Measurements from ENCODE around the gene GIMAP2. TPM values are rescaled to one million over a fixed set of nuclear protein-coding genes. Genes with fewer than 3 reads are reported as not detected.

GIMAP2 gene
- total RNA-seq, 1 experiment from 2014 or later: not detected

GRCh38 chr7:150738591-150739001 is 53.1 kb downstream of the GIMAP2 start:
- Histone ChIP-seq H3K18ac (ENCODE audit: insufficient read length, low read depth, low read length) (no peak overlapping the region), H2BK12ac (ENCODE audit: insufficient read length, low read depth, low read length) (no peak overlapping the region), H2AK5ac (ENCODE audit: insufficient read length, low read length) (no peak overlapping the region), H2BK20ac (ENCODE audit: low read depth, low read length, poor library complexity, severe bottlenecking) (no peak overlapping the region), H3K4me1 (ENCODE audit: insufficient read depth, low read length) (no peaks in the 10 kb centered on the region), H2BK5ac (ENCODE audit: insufficient read length, low read length) (no peak overlapping the region), H2AFZ (ENCODE audit: low read length) (no peak overlapping the region), H3K4me2 (ENCODE audit: insufficient read depth, insufficient read length, low read length) (no peak overlapping the region), H2BK120ac (ENCODE audit: low read depth, low read length, poor library complexity, severe bottlenecking) (no peak overlapping the region), H3K27ac (ENCODE audit: insufficient read length, low read depth, low read length) (no peak overlapping the region), H4K5ac (ENCODE audit: insufficient read length, low read depth, low read length) (no peak overlapping the region), H2BK15ac (ENCODE audit: low read depth, low read length) (no peak overlapping the region), H3T11ph (ENCODE audit: low read length) (no peak overlapping the region), H3K4ac (ENCODE audit: low read depth, low read length) (no peak overlapping the region), H4K91ac (ENCODE audit: insufficient read length, low read depth, low read length) (no peak overlapping the region), H3K9me3 (ENCODE audit: control insufficient read depth, low read depth, low read length) (peaks cover 7% of the 10 kb centered on the region), H3K79me2 (ENCODE audit: insufficient read depth, low read length) (no peaks in the 10 kb centered on the region), H4K8ac (replicated peaks; ENCODE audit: insufficient read length, low read depth, low read length) (no peak overlapping the region), H3K79me1 (ENCODE audit: insufficient read depth, low read depth, low read length, poor library complexity, severe bottlenecking) (no peaks in the 10 kb centered on the region), H3K14ac (ENCODE audit: insufficient read depth, low read length) (no peak overlapping the region), H3K27me3 (ENCODE audit: insufficient read depth, low read length) (peaks cover 92% of the 10 kb centered on the region), H3K9ac (ENCODE audit: extremely low read depth, insufficient read length, low read length) (no peak overlapping the region), H3K56ac (ENCODE audit: insufficient read length, low read depth, low read length) (no peak overlapping the region), H4K20me1 (ENCODE audit: control insufficient read depth, insufficient read depth, insufficient read length) (no peaks in the 10 kb centered on the region), H3K23ac (ENCODE audit: insufficient read length, low read depth, low read length) (no peak overlapping the region), H3K23me2 (ENCODE audit: insufficient read length, low read depth, low read length, poor library complexity, severe bottlenecking) (no peaks in the 10 kb centered on the region)
- Mint-ChIP-seq H3K9me3 (peaks cover 16 to 30% of the 10 kb centered on the region in 2 experiments), H3K4me3 (no peak overlapping the region), H3K36me3 (ENCODE audit: insufficient read depth in 1 of 3, low read depth in 3 of 3) (no peaks in the 10 kb centered on the region), H3K27me3 (ENCODE audit: low read depth) (peaks cover 100% of the 10 kb centered on the region), H3K27ac (no peak overlapping the region), H3K4me1 (peaks cover 5 to 7% of the 10 kb centered on the region in 2 experiments; a peak in 3 of 4 replicates)
- DNase-seq: no peak
- no CpG with 5 or more reads among the region's 5 CpGs for WGBS (ENCODE audit: extremely low coverage, insufficient read length, low lambda C conversion rate)
- TF ChIP-seq CTCF (conservative IDR thresholded peaks at IDR 0.05): no peak
